ENCODE results near the gene LRWD1.
"Not testable (repeated sequence)": the region's sequence is repeated elsewhere in the genome, so short reads cannot be mapped to it uniquely, and the experiment has no call there.

Gene LRWD1

DNA sequence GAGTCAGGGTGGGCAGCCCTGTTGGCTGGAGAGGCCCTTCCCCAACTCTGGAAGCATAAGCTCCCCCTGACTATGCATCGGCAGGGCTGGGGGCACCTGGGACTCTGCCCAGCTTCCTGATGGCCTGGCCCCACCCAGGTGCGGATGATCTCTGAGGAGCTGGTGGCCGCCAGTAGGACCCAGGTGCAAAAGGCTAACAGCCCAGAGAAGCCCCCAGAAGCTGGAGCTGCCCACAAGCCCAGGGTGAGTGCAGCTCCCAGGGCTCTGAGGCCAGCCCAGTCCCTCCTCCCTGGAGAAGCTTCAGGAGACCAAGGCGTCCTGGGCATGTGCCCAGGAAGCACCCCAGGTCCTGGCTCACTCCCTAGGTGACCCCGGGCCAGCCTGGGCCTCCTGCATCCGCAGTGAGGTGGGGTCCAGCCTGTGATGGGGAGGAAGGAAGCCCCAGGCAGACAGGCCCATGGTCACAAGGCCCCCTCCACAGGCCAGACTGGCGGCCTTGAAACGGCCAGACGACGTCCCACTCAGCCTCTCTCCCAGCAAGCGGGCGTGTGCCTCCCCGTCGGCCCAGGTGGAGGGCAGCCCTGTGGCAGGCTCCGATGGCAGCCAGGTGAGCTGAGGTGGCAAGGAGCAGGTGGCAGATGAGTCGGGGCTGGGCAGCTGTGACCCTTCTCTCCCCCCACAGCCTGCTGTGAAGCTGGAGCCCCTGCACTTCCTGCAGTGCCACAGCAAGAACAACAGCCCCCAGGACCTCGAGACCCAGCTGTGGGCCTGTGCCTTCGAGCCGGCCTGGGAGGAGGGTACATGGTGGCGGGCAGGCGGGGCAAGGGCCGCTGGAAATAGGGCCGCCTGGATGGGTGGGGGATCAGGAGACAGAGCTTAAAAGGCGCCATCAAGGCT is 3.0 kb downstream of the LRWD1 start:
- H3K4me3 ChIP-seq (ENCODE audit: low read length): no peak overlapping the region
- peaks cover 14% of the 10 kb centered on the region for H3K4me1 ChIP-seq (ENCODE audit: insufficient read depth, low read length)
- no peaks in the 10 kb centered on the region for H3K27me3 ChIP-seq (ENCODE audit: insufficient read depth, low read length)
- no peak overlapping the region for H2AFZ ChIP-seq (ENCODE audit: low read depth, low read length)
- H3K36me3 ChIP-seq (ENCODE audit: insufficient read depth, low read length): peaks cover 42% of the 10 kb centered on the region
- no peaks in the 10 kb centered on the region for H3K9me3 ChIP-seq (ENCODE audit: low read length)

DNA sequence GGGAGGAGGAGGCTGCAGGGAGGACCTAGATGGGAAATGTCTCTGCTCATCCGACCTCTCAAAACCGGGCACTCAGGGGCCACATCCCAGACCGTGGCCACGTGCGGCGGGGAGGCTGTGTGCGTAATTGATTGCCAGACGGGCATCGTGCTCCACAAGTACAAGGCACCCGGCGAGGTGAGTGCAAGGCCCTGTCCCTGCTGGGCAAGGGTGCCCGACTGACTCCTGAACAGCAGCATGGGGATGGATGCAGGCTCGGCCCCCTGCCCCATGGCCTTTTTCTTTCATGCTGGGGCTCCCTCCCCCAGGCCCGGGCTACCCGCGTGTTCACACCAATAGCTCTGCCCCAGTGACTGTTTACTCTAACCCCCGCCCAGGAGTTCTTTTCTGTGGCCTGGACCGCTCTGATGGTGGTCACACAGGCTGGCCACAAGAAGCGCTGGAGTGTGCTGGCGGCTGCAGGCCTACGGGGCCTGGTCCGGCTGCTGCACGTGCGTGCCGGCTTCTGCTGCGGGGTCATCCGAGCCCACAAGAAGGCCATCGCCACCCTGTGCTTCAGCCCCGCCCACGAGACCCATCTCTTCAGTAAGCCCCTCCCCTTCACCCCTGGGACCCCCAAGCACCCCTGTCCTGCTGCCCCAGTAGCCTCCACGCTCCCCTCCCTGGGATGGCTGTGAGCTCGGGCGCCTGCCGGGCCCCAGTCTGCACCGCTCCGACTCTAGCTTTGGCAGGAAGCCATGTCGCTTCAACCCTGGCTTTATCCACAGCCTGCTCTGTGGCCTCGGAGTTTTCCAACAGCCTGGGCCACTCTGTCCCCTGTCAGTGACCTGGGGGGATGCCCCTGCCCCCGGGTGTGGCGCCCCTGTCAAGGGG is 3.9 kb downstream of the LRWD1 start:
- Histone ChIP-seq H3K4me1 (ENCODE audit: insufficient read depth, low read length) (peaks cover 11% of the 10 kb centered on the region), H3K4me3 (ENCODE audit: low read length) (no peak overlapping the region), H3K36me3 (ENCODE audit: insufficient read depth, low read length) (peaks cover 50% of the 10 kb centered on the region), H3K27me3 (ENCODE audit: insufficient read depth, low read length) (no peaks in the 10 kb centered on the region), H2AFZ (ENCODE audit: low read depth, low read length) (no peak overlapping the region), H3K9me3 (ENCODE audit: low read length) (no peaks in the 10 kb centered on the region)

DNA sequence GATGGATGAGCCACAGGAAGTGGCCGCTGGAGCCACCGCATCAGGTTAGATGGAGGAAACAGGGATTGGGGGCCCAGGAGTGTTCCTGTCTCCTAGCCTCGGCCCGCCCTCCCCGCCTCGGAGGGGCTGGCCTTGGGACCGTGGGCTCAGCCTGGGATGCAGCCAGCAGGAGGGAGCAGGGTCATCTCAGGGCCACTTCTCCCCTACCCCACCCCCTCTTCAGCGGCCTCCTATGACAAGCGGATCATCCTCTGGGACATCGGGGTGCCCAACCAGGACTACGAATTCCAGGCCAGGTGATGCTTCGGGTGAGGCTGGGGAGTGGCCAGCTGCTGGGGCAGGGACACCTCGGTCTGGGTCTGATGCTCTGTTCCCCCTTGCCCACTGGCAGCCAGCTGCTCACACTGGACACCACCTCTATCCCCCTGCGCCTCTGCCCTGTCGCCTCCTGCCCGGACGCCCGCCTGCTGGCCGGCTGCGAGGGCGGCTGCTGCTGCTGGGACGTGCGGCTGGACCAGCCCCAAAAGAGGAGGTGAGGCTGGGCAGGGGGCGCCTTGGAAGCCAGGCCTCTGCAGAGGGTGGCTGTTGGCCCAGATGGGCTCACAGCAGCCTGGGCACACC is 4.7 kb downstream of the LRWD1 start:
- Histone ChIP-seq H3K4me3 (ENCODE audit: low read length) (no peak overlapping the region), H3K4me1 (ENCODE audit: insufficient read depth, low read length) (peaks cover 7% of the 10 kb centered on the region), H3K36me3 (ENCODE audit: insufficient read depth, low read length) (peaks cover 52% of the 10 kb centered on the region), H3K9me3 (ENCODE audit: low read length) (no peaks in the 10 kb centered on the region), H2AFZ (ENCODE audit: low read depth, low read length) (no peak overlapping the region), H3K27me3 (ENCODE audit: insufficient read depth, low read length) (no peaks in the 10 kb centered on the region)

DNA sequence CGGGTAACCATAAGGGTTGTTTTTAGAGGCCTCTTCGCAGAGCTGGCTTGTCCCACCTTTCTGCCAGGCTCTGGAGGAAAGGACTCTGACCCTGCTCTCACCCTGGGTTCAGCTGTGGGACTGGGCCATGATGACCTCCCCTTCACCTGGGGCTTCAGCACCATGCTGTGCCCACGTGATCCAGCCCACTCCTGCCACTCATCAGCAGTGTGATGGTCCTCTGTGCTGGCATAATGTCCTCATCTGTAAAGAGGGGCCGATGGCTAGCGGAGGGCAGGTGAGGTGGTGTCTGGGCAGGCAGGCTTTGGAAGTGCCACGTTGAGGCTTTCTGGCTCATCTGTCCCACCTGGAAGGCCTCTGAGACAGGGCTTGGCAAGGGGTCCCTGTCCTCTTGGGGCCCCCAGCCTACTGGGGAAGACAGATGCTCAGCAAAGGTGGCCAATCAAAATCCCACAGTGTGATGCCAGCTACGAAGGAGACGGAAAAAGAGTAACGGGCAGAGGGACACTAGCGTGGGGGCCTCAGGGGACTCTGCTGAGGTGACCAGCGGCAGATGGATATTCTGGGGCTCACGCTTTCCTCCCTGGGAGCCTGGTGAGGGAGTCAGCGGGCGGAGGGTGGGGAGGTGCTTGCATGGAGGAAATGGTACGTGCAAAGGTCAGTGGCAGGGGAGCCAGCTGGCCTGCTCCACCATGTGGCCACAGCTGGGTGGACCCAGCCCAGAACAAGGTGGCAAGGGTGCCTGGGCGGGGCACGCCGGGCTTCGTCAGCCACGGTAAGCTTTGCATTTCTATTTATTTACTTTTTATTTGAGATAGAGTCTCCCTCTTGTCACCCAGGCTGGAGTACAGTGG is 5.4 kb downstream of the LRWD1 start:
- Histone ChIP-seq H3K4me1 (ENCODE audit: insufficient read depth, low read length) (peaks cover 7% of the 10 kb centered on the region), H2AFZ (ENCODE audit: low read depth, low read length) (no peak overlapping the region), H3K36me3 (ENCODE audit: insufficient read depth, low read length) (peaks cover 52% of the 10 kb centered on the region), H3K4me3 (ENCODE audit: low read length) (no peak overlapping the region), H3K27me3 (ENCODE audit: insufficient read depth, low read length) (no peaks in the 10 kb centered on the region), H3K9me3 (ENCODE audit: low read length) (no peaks in the 10 kb centered on the region)

DNA sequence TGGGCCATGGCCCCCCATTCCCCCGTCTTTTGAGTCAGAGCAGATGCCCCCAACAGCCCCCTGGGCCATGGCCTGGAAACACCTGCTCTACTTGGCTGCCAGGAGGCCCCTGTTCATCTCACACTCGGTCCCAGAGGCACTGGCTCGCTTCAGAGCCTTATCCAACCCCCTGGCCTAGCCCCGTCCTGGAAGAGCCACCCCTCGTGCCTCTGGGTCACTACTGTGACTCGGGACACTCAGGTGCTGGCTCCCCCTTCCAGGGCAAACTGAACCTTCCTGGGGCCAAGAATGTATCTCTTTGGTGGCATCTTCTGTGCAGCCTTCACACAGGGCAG is 7.0 kb downstream of the LRWD1 start:
- H3K4me1 ChIP-seq (ENCODE audit: insufficient read depth, low read length): no peaks in the 10 kb centered on the region

DNA sequence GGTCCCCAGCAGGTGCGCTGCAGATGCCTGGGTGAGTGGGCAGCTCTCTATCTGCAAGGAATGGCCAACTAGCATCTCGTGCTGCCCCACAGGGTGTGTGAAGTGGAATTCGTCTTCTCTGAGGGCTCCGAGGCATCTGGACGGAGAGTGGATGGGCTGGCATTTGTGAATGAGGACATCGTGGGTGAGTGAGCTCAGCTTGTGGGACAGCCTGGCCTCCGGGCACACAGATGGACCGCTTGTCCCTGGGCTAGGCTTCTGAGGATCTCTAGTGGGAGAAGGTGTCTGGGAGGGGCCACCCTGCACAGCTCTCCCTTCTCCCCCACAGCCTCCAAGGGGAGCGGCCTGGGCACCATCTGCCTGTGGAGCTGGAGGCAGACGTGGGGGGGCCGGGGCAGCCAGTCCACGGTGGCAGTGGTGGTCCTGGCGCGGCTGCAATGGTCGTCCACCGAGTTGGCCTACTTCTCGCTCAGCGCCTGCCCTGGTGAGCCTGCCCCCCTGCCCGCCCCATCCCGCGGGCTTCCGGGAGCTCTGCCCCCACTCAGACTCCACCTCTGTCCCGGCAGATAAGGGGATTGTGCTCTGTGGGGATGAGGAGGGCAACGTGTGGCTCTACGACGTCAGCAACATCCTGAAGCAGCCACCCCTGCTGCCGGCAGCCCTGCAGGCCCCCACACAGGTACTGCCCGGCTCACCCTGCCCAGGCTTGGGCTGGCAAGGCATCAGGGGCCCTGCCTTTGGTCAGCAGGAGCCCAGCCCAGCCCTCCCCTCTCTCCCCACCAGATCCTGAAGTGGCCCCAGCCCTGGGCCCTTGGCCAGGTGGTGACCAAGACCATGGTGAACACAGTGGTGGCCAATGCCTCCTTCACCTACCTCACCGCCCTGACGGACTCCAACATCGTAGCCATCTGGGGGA is 7.6 kb downstream of the LRWD1 start:
- Histone ChIP-seq H3K4me3 (ENCODE audit: low read length) (no peak overlapping the region), H3K9me3 (ENCODE audit: low read length) (no peaks in the 10 kb centered on the region), H2AFZ (ENCODE audit: low read depth, low read length) (no peak overlapping the region), H3K36me3 (ENCODE audit: insufficient read depth, low read length) (peaks cover 49% of the 10 kb centered on the region), H3K27me3 (ENCODE audit: insufficient read depth, low read length) (no peaks in the 10 kb centered on the region), H3K4me1 (ENCODE audit: insufficient read depth, low read length) (no peaks in the 10 kb centered on the region)

More for the DNA sequence above, 7.0 kb downstream of the LRWD1 start:
- Histone ChIP-seq H3K4me3 (ENCODE audit: low read length) (no peak overlapping the region), H2AFZ (ENCODE audit: low read depth, low read length) (no peak overlapping the region), H3K36me3 (ENCODE audit: insufficient read depth, low read length) (peaks cover 49% of the 10 kb centered on the region), H3K27me3 (ENCODE audit: insufficient read depth, low read length) (no peaks in the 10 kb centered on the region), H3K9me3 (ENCODE audit: low read length) (no peaks in the 10 kb centered on the region)

DNA sequence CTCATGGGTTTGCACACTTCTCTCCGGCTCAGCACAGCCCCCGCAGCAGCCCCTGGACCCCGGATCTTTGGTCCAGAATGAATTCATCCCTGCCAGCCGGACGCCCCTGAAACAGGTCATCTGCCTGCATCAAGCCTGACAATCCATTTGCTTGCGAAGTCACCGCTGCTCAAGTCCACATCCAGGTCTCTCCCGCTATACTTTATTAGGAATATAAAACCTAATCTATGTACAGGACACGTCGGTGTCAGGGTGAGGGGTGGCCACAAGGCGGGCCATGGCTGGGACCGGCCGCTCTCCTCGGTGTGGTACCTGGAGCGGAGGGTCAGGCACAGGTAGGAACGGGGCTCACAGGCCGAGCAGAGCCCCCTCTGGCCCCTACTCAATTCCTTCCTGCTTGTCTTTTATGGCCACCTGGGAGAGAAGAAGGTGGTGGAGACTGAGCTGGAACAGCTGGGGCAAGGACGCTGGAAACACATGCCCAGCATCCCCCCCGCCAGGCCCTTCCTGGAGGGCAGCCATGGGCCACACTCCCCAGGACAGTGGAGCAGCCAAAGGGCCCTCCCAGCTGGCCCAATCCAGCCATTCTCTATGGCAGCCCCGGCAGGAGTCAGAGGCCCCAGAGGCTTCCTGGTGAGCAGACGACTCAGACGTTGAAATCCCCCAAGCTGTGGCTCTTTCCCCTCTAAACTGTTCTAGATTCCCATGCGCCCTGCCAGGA is 8.6 kb downstream of the LRWD1 start:
- Histone ChIP-seq H3K4me1 (ENCODE audit: insufficient read depth, low read length) (no peaks in the 10 kb centered on the region), H3K27me3 (ENCODE audit: insufficient read depth, low read length) (no peaks in the 10 kb centered on the region), H3K36me3 (ENCODE audit: insufficient read depth, low read length) (peaks cover 42% of the 10 kb centered on the region), H3K4me3 (ENCODE audit: low read length) (no peak overlapping the region), H3K9me3 (ENCODE audit: low read length) (no peaks in the 10 kb centered on the region), H2AFZ (ENCODE audit: low read depth, low read length) (no peak overlapping the region)

DNA sequence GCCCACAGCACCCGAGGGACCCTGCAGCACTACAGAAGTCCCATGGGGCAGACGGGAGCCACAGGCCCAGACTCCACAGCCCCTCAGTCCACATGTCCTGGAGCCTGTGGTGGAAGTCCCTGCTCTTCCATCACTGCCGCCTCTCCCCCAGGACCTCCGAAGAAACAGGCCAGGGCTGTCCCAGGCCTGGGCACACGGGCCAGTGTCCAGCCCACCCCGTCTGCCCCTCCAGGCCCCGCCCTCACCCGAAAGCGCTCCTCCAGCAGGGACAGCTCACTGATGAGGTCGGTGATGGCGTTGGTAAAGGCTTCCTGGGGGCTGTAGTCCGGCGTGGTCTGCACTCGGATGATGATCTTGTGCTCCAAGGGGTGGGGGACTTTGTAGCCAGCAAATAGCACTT is 9.3 kb downstream of the LRWD1 start:
- not testable (repeated sequence) for H3K27me3 ChIP-seq (ENCODE audit: insufficient read depth, low read length); H3K4me1 ChIP-seq (ENCODE audit: insufficient read depth, low read length); H2AFZ ChIP-seq (ENCODE audit: low read depth, low read length); H3K9me3 ChIP-seq (ENCODE audit: low read length); H3K4me3 ChIP-seq (ENCODE audit: low read length)
- H3K36me3 ChIP-seq (ENCODE audit: insufficient read depth, low read length): peaks cover 35% of the 10 kb centered on the region

DNA sequence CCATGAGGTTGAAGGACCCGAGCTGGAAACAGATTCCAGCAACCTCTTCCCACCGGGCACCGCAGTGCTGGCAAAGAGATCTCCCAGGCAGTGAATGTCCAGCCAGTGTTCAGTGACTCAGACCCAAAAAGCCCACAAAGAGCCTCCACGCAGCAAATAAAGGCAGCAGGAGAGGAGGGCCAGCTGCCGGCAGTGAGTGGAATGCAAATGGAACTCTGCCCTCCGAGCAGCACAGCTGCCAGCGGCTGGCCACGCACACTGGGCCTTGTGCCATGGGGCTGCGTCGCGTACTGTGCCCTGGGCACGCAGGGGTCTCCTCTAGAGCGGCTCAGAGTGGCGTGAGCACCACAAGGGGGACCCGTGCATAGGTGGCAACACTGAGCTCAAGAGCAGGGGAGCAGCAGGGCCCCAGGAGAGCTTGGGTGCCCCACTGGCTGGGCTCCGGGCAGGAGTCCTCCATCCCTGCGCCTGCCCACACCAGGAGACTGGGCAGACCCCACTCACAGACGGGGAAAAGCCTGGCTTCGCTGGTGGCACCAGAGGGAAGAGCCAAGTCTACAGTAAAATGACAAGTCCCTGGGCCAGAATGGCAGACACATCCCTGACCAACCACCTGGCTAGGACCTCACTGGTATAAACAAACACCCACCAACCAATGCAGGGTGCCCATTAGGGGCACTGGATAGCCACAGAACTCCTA is 10.1 kb downstream of the LRWD1 start:
- peaks cover 27% of the 10 kb centered on the region for H3K36me3 ChIP-seq (ENCODE audit: insufficient read depth, low read length)
- H3K9me3 ChIP-seq (ENCODE audit: low read length); H3K4me3 ChIP-seq (ENCODE audit: low read length); H3K4me1 ChIP-seq (ENCODE audit: insufficient read depth, low read length); H3K27me3 ChIP-seq (ENCODE audit: insufficient read depth, low read length); H2AFZ ChIP-seq (ENCODE audit: low read depth, low read length): not testable (repeated sequence)

DNA sequence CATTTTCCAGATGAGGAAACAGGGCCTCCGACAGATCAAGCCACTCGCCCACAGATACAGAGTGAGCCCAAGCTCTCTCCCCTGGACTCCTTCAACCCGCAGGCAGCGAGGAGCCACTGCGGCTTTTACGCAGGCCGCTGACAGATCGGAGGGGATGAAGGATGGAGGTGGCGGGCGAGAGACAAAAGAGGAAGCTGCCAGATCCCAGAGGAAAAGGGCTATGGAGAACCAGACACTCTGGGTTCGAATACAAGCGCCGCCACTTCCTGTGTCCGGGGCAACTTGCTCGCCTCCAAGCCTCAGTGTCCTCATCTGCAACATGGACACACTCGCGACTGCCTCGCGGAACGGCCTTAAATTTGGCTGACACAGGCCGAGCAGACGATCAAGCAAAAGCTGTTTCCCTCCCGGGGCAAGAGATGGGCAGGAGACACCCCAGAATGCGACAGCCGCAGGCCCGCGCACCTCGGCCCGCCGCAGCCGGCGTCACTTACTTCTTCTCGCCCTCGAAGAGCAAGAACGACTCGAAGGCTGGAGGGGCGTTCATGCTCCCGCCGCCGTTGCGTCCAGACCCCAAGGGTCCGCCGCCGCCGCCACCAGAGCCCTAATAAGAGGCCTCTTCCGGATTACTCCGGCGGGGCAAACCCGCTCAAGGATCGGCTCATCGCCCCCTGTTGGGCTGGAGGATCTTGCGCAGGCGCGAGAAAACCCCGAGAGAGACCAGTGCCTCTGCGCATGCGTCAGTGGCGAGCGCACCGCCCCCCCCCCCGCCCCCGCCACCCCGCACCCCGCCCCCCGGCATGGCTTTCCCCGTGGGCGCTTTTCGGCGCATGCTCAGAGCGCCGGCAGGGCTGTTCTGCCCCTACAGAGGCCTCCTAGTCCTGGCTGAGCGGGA is 13.8 kb downstream of the LRWD1 start, which contains the start of gene POLR2J:
Gene POLR2J, minus strand, starts transcription at position 609 of the 895 bp plus-strand sequence. Its CDS starts 62 bp downstream, at position 547.
- H3K27me3 ChIP-seq (ENCODE audit: insufficient read depth, low read length); H3K36me3 ChIP-seq (ENCODE audit: insufficient read depth, low read length); H2AFZ ChIP-seq (ENCODE audit: low read depth, low read length); H3K4me1 ChIP-seq (ENCODE audit: insufficient read depth, low read length); H3K9me3 ChIP-seq (ENCODE audit: low read length): not testable (repeated sequence)
- H3K4me3 ChIP-seq (ENCODE audit: low read length): peak within 1 kb of the TSS; percentile 39
